ENCODE measurements around the gene MMP15.

The MMP15 gene

GRCh38 chr16:58039829-58040495 is 14.4 kb downstream of the MMP15 start:
- no peak overlapping the region for H3K27ac ChIP-seq
- ChIA-PET POLR2A (ENCODE audit: low non-redundant PET) (no interaction called here), CTCF (no interaction called here)
- DNase-seq (ENCODE audit: low spot score): no peak
- TF ChIP-seq CTCF (conservative IDR thresholded peaks at IDR 0.05; ENCODE audit: low read depth): no peak

GRCh38 chr16:58040496-58040846 is 14.9 kb downstream of the MMP15 start:
- DNase-seq (ENCODE audit: low spot score): no peak
- POLR2A ChIA-PET (ENCODE audit: low non-redundant PET): no interaction called here
- no peak overlapping the region for H3K27ac ChIP-seq
- CTCF ChIA-PET: no interaction called here
- no peak for TF ChIP-seq CTCF (conservative IDR thresholded peaks at IDR 0.05; ENCODE audit: low read depth)

- H3K27ac ChIP-seq: no peak overlapping the region
- DNase-seq (ENCODE audit: low spot score): no peak
- no peak for TF ChIP-seq CTCF (conservative IDR thresholded peaks at IDR 0.05; ENCODE audit: low read depth)
- ChIA-PET CTCF (no interaction called here), POLR2A (ENCODE audit: low non-redundant PET) (no interaction called here)
Measured at GRCh38 chr16:58040945-58041627, 15.5 kb downstream of the MMP15 start.

GRCh38 chr16:58041628-58041955 is 16.0 kb downstream of the MMP15 start:
- no peak for TF ChIP-seq CTCF (conservative IDR thresholded peaks at IDR 0.05; ENCODE audit: low read depth)
- ChIA-PET POLR2A (ENCODE audit: low non-redundant PET) (no interaction called here), CTCF (no interaction called here)
- H3K27ac ChIP-seq: no peak overlapping the region
- no peak for DNase-seq (ENCODE audit: low spot score)

- CTCF ChIA-PET: no interaction called here
Measured at GRCh38 chr16:58042001-58042885, 16.7 kb downstream of the MMP15 start.

More at GRCh38 chr16:58042001-58042885, 16.7 kb downstream of the MMP15 start:
- no peak for TF ChIP-seq CTCF (conservative IDR thresholded peaks at IDR 0.05; ENCODE audit: low read depth)
- no peak overlapping the region for H3K27ac ChIP-seq
- no peak for DNase-seq (ENCODE audit: low spot score)
- POLR2A ChIA-PET (ENCODE audit: low non-redundant PET): no interaction called here
